ENCODE data around the gene GAS2L2. TPM values are rescaled to one million over a fixed set of nuclear protein-coding genes. Genes with fewer than 3 reads are reported as not detected.

GAS2L2 gene
- total RNA-seq, 1 donor from 2014 or later: not detected

GRCh38 chr17:35732806-35733136 is 20.3 kb downstream of the GAS2L2 start:
- H3K27me3 ChIP-seq: peaks cover 26% of the 10 kb centered on the region
- H3K79me2 ChIP-seq (ENCODE audit: low read depth): no peaks in the 10 kb centered on the region
- H2AFZ ChIP-seq (replicated peaks): no peak overlapping the region
- Mint-ChIP-seq H3K4me1 (peaks cover 36% of the 10 kb centered on the region), H3K4me3 (peak overlapping the region; percentile 96), H3K27me3 (ENCODE audit: insufficient read depth, low read depth) (peaks cover 8% of the 10 kb centered on the region), H3K36me3 (peaks cover 6% of the 10 kb centered on the region), H3K27ac (no peak overlapping the region), H3K9me3 (no peaks in the 10 kb centered on the region)
- no peak for TF ChIP-seq EZH2 (IDR thresholded peaks at IDR 0.05)
- no peak for TF ChIP-seq EZH2phosphoT487 (IDR thresholded peaks at IDR 0.05)
- TF ChIP-seq CTCF (IDR thresholded peaks at IDR 0.05): no peak
- H3K36me3 ChIP-seq: no peaks in the 10 kb centered on the region
- peaks cover 12% of the 10 kb centered on the region for H3F3A ChIP-seq (ENCODE audit: low read depth)
- H4K20me1 ChIP-seq (ENCODE audit: low read depth): peaks cover 37% of the 10 kb centered on the region
- H3K4me1 ChIP-seq: peaks cover 22% of the 10 kb centered on the region
- H3K4me2 ChIP-seq: peak overlapping the region; percentile 93
- H3K9me3 ChIP-seq (ENCODE audit: low read depth): no peaks in the 10 kb centered on the region
- peak overlapping the region; percentile 96 for H3K4me3 ChIP-seq
- H3K27ac ChIP-seq: no peak overlapping the region
- DNase-seq (ENCODE audit: low spot score): no peak
- H3K9ac ChIP-seq: no peak overlapping the region

- Histone ChIP-seq H3K9ac (no peak overlapping the region), H3F3A (ENCODE audit: low read depth) (peaks cover 12% of the 10 kb centered on the region), H4K20me1 (ENCODE audit: low read depth) (peaks cover 43% of the 10 kb centered on the region), H3K27me3 (peaks cover 26% of the 10 kb centered on the region), H2AFZ (replicated peaks) (peak overlapping the region; percentile 46), H3K9me3 (ENCODE audit: low read depth) (no peaks in the 10 kb centered on the region), H3K4me3 (peak overlapping the region; percentile 96), H3K27ac (no peak overlapping the region), H3K79me2 (ENCODE audit: low read depth) (no peaks in the 10 kb centered on the region), H3K4me2 (peak overlapping the region; percentile 93), H3K4me1 (peaks cover 22% of the 10 kb centered on the region), H3K36me3 (no peaks in the 10 kb centered on the region)
- peaks cover 4% of the 10 kb centered on the region for H3K36me3 Mint-ChIP-seq
- no peaks in the 10 kb centered on the region for H3K9me3 Mint-ChIP-seq
- peak; percentile 47 for DNase-seq (ENCODE audit: low spot score)
- TF ChIP-seq CTCF (IDR thresholded peaks at IDR 0.05) (no peak), EZH2 (IDR thresholded peaks at IDR 0.05) (no peak), EZH2phosphoT487 (IDR thresholded peaks at IDR 0.05) (no peak)
- peaks cover 8% of the 10 kb centered on the region for H3K27me3 Mint-ChIP-seq (ENCODE audit: insufficient read depth, low read depth)
- H3K27ac Mint-ChIP-seq: peak overlapping the region; percentile 93
- H3K4me3 Mint-ChIP-seq: peak overlapping the region; percentile 96
- peaks cover 40% of the 10 kb centered on the region for H3K4me1 Mint-ChIP-seq
These were observed 20.9 kb downstream of the GAS2L2 start for GRCh38 chr17:35731917-35732805.

GRCh38 chr17:35731239-35731916 is 21.7 kb downstream of the GAS2L2 start, which contains the start of gene RASL10B:
Gene RASL10B (plus strand): TSS chr17:35731639. CDS start chr17:35735185, 3,546 bp downstream.
- H3K4me3 ChIP-seq: peak within 1 kb of the TSS; percentile 96
- Mint-ChIP-seq H3K36me3 (peaks cover 2% of the 10 kb centered on the region), H3K4me3 (peak within 1 kb of the TSS; percentile 96), H3K27me3 (ENCODE audit: insufficient read depth, low read depth) (peaks cover 8% of the 10 kb centered on the region), H3K27ac (peak within 1 kb of the TSS; percentile 93), H3K4me1 (peaks cover 43% of the 10 kb centered on the region), H3K9me3 (no peaks in the 10 kb centered on the region)
- H3K36me3 ChIP-seq: no peaks in the 10 kb centered on the region
- peaks cover 51% of the 10 kb centered on the region for H4K20me1 ChIP-seq (ENCODE audit: low read depth)
- no peak within 1 kb of the TSS for H3K27ac ChIP-seq
- no peaks in the 10 kb centered on the region for H3K9me3 ChIP-seq (ENCODE audit: low read depth)
- H3K9ac ChIP-seq: no peak within 1 kb of the TSS
- no peak for TF ChIP-seq EZH2 (IDR thresholded peaks at IDR 0.05)
- no peak for TF ChIP-seq EZH2phosphoT487 (IDR thresholded peaks at IDR 0.05)
- TF ChIP-seq CTCF (IDR thresholded peaks at IDR 0.05): no peak
- H3K4me1 ChIP-seq: peaks cover 28% of the 10 kb centered on the region
- peak; percentile 85 for DNase-seq (ENCODE audit: low spot score)
- peak within 1 kb of the TSS; percentile 93 for H3K4me2 ChIP-seq
- peaks cover 26% of the 10 kb centered on the region for H3K27me3 ChIP-seq
- no peaks in the 10 kb centered on the region for H3K79me2 ChIP-seq (ENCODE audit: low read depth)
- H3F3A ChIP-seq (ENCODE audit: low read depth): peaks cover 12% of the 10 kb centered on the region
- H2AFZ ChIP-seq (replicated peaks): peak within 1 kb of the TSS; percentile 46

Data from neural progenitor cell (in vitro differentiated cells).